GM12878 (cell line): ENCODE measurements around the gene EHF.

Source experiments
- ASH2L ChIP-seq: fragments of 300-600, 200-600 bp; sonication (generic); IDR thresholded peaks from 2 replicates; pipeline ENCODE4 v1.6.1; 2017; ENCODE audit warnings: low read depth, mild to moderate bottlenecking, borderline replicate concordance
- ATF7 ChIP-seq: fragments of 450-650 bp; IDR thresholded peaks from 2 replicates; pipeline ENCODE4 v1.6.1; 2016; ENCODE audit warnings: low read depth, mild to moderate bottlenecking
- BCL11A ChIP-seq: IDR thresholded peaks from 2 replicates; pipeline ENCODE4 v1.6.1; 2011; ENCODE audit warnings: low read depth, low read length
- FOXK2 ChIP-seq: fragments of 450-650 bp; IDR thresholded peaks from 2 replicates; pipeline ENCODE4 v1.6.1; 2017; ENCODE audit warnings: mild to moderate bottlenecking, moderate library complexity
- POLR2A ChIP-seq: IDR thresholded peaks from 2 replicates; pipeline ENCODE4 v1.6.1; 2011; ENCODE audit warnings: low read depth, mild to moderate bottlenecking, low read length
- RFX5 ChIP-seq: IDR thresholded peaks from 2 replicates; pipeline ENCODE4 v1.6.1; 2011; ENCODE audit warnings: low read depth, low read length, improper control_type of control experiment
- SPI1 ChIP-seq: IDR thresholded peaks from 2 replicates; pipeline ENCODE4 v1.6.1; 2011; ENCODE audit warnings: low read depth, mild to moderate bottlenecking, low read length, moderate library complexity, borderline replicate concordance; ENCODE audit not compliant: insufficient read depth
- ZBED1 ChIP-seq: IDR thresholded peaks from 2 replicates; pipeline ENCODE4 v1.6.1; 2016; ENCODE audit warnings: borderline replicate concordance
- TF ChIP-seq, protein P1 (sequence below): IDR thresholded peaks from 2 replicates; pipeline ENCODE4 v1.6.1; 2012; ENCODE audit warnings: mild to moderate bottlenecking, low read depth, low read length
- TF ChIP-seq, protein P2 (sequence below): fragments of 450-650 bp; IDR thresholded peaks from 2 replicates; pipeline ENCODE4 v1.6.1; 2017; ENCODE audit warnings: mild to moderate bottlenecking, moderate library complexity
- TF ChIP-seq, protein P3 (sequence below), 3 experiments: IDR thresholded peaks in 2 of 3; conservative IDR thresholded peaks in 1 of 3; 2 replicates each; pipeline ENCODE4 v1.5.1; 2011; ENCODE audit warnings: low read depth in 3 of 3, low read length in 3 of 3, mild to moderate bottlenecking in 3 of 3, control low read depth in 2 of 3, moderate library complexity in 2 of 3, inconsistent platforms in 1 of 3, mixed read lengths in 1 of 3; ENCODE audit not compliant: control insufficient read depth in 2 of 3, insufficient read depth in 1 of 3; ENCODE audit errors: extremely low read depth in 1 of 3

DNA sequence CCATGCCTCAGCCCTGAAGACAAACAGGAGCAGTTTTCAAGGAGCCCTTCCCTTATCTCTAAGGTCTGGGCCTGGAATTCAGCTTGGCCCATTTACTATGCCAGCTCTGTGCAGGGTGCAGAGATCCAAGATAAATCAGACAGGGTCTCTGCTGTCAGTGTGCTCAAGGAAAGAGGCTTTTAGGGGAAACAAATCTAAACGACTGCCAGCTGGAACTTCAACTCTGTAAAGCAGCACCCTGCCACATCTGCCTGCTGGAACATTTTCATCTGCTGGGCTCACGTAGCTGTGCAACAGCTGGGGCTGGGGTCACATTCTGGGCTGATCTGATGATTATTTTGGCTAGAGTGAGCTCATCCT, 19.8 kb upstream of the EHF start:
- TF ChIP-seq POLR2A, result no peak
- no peak for TF ChIP-seq ASH2L
- no peak for TF ChIP-seq RFX5
- no peak for TF ChIP-seq ZBED1
- TF ChIP-seq, protein P1, sequence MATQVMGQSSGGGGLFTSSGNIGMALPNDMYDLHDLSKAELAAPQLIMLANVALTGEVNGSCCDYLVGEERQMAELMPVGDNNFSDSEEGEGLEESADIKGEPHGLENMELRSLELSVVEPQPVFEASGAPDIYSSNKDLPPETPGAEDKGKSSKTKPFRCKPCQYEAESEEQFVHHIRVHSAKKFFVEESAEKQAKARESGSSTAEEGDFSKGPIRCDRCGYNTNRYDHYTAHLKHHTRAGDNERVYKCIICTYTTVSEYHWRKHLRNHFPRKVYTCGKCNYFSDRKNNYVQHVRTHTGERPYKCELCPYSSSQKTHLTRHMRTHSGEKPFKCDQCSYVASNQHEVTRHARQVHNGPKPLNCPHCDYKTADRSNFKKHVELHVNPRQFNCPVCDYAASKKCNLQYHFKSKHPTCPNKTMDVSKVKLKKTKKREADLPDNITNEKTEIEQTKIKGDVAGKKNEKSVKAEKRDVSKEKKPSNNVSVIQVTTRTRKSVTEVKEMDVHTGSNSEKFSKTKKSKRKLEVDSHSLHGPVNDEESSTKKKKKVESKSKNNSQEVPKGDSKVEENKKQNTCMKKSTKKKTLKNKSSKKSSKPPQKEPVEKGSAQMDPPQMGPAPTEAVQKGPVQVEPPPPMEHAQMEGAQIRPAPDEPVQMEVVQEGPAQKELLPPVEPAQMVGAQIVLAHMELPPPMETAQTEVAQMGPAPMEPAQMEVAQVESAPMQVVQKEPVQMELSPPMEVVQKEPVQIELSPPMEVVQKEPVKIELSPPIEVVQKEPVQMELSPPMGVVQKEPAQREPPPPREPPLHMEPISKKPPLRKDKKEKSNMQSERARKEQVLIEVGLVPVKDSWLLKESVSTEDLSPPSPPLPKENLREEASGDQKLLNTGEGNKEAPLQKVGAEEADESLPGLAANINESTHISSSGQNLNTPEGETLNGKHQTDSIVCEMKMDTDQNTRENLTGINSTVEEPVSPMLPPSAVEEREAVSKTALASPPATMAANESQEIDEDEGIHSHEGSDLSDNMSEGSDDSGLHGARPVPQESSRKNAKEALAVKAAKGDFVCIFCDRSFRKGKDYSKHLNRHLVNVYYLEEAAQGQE, result no peak
- no peak for TF ChIP-seq SPI1
- TF ChIP-seq BCL11A, result no peak
- TF ChIP-seq, protein P2, sequence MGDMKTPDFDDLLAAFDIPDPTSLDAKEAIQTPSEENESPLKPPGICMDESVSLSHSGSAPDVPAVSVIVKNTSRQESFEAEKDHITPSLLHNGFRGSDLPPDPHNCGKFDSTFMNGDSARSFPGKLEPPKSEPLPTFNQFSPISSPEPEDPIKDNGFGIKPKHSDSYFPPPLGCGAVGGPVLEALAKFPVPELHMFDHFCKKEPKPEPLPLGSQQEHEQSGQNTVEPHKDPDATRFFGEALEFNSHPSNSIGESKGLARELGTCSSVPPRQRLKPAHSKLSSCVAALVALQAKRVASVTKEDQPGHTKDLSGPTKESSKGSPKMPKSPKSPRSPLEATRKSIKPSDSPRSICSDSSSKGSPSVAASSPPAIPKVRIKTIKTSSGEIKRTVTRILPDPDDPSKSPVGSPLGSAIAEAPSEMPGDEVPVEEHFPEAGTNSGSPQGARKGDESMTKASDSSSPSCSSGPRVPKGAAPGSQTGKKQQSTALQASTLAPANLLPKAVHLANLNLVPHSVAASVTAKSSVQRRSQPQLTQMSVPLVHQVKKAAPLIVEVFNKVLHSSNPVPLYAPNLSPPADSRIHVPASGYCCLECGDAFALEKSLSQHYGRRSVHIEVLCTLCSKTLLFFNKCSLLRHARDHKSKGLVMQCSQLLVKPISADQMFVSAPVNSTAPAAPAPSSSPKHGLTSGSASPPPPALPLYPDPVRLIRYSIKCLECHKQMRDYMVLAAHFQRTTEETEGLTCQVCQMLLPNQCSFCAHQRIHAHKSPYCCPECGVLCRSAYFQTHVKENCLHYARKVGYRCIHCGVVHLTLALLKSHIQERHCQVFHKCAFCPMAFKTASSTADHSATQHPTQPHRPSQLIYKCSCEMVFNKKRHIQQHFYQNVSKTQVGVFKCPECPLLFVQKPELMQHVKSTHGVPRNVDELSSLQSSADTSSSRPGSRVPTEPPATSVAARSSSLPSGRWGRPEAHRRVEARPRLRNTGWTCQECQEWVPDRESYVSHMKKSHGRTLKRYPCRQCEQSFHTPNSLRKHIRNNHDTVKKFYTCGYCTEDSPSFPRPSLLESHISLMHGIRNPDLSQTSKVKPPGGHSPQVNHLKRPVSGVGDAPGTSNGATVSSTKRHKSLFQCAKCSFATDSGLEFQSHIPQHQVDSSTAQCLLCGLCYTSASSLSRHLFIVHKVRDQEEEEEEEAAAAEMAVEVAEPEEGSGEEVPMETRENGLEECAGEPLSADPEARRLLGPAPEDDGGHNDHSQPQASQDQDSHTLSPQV, result no peak
- TF ChIP-seq FOXK2, result no peak
- TF ChIP-seq, protein P3, sequence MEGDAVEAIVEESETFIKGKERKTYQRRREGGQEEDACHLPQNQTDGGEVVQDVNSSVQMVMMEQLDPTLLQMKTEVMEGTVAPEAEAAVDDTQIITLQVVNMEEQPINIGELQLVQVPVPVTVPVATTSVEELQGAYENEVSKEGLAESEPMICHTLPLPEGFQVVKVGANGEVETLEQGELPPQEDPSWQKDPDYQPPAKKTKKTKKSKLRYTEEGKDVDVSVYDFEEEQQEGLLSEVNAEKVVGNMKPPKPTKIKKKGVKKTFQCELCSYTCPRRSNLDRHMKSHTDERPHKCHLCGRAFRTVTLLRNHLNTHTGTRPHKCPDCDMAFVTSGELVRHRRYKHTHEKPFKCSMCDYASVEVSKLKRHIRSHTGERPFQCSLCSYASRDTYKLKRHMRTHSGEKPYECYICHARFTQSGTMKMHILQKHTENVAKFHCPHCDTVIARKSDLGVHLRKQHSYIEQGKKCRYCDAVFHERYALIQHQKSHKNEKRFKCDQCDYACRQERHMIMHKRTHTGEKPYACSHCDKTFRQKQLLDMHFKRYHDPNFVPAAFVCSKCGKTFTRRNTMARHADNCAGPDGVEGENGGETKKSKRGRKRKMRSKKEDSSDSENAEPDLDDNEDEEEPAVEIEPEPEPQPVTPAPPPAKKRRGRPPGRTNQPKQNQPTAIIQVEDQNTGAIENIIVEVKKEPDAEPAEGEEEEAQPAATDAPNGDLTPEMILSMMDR (IDR thresholded peaks at IDR 0.05 in 2 of 3, conservative IDR thresholded peaks at IDR 0.05 in 1 of 3; ENCODE audit: control insufficient read depth in 2 of 3, extremely low read depth in 1 of 3, insufficient read depth in 1 of 3, low read depth in 3 of 3, low read length in 3 of 3), result no peak
- no peak for TF ChIP-seq ATF7
